ENCODE measurements around the gene DNM1.

GRCh38 chr9:128159784-128160602 lies 43.2 kb upstream of the DNM1 start, which contains the start of gene BBLN:
- TF ChIP-seq CTCF (IDR thresholded peaks at IDR 0.05 in 2 of 3, conservative IDR thresholded peaks at IDR 0.05 in 1 of 3; ENCODE audit: control insufficient read depth in 2 of 3, extremely low read depth in 1 of 3, insufficient read depth in 1 of 3, low read depth in 3 of 3, low read length in 3 of 3) = no peak
- TF ChIP-seq YY1 (IDR thresholded peaks at IDR 0.05; ENCODE audit: low read depth, low read length) = peak; percentile 65
- TF ChIP-seq BCL11A (IDR thresholded peaks at IDR 0.05; ENCODE audit: low read depth, low read length) = no peak
- TF ChIP-seq RUNX3 (IDR thresholded peaks at IDR 0.05; ENCODE audit: low read length) = no peak
- TF ChIP-seq EZH2 (IDR thresholded peaks at IDR 0.05; ENCODE audit: borderline replicate concordance, control insufficient read depth, low read depth, low read length) = no peak
- TF ChIP-seq NFYB (IDR thresholded peaks at IDR 0.05; ENCODE audit: insufficient read depth, low read depth, low read length) = no peak
- TF ChIP-seq YBX1 (IDR thresholded peaks at IDR 0.05) = no peak
